ENCODE data around the gene IFNGR2.
A peak's percentile ranks its signal among the peaks of the same experiment; 100 is the strongest.

Gene IFNGR2

GRCh38 chr21:33414068-33414467 is 10.9 kb downstream of the IFNGR2 start:
- ATAC-seq (ENCODE audit: low read depth) = no peak
- no peak for TF ChIP-seq CTCF (IDR thresholded peaks at IDR 0.05; ENCODE audit: poor library complexity, severe bottlenecking)
- Histone ChIP-seq H3K4me3 (ENCODE audit: severe bottlenecking) (no peak overlapping the region), H3K27me3 (ENCODE audit: insufficient read depth, poor library complexity, severe bottlenecking) (no peaks in the 10 kb centered on the region), H3K27ac (ENCODE audit: poor library complexity, severe bottlenecking) (no peak overlapping the region), H3K36me3 (ENCODE audit: low read depth) (peaks cover 70% of the 10 kb centered on the region), H3K4me1 (ENCODE audit: insufficient read depth, poor library complexity, severe bottlenecking) (peaks cover 20% of the 10 kb centered on the region), H3K9me3 (ENCODE audit: severe bottlenecking) (no peaks in the 10 kb centered on the region)
- no peak for DNase-seq (ENCODE audit: low spot score)

- DNase-seq (ENCODE audit: low spot score) (no peak), ATAC-seq (ENCODE audit: low read depth) (no peak)
- no peak for TF ChIP-seq CTCF (IDR thresholded peaks at IDR 0.05; ENCODE audit: poor library complexity, severe bottlenecking)
- no peak overlapping the region for H3K4me3 ChIP-seq (ENCODE audit: severe bottlenecking)
- H3K27me3 ChIP-seq (ENCODE audit: insufficient read depth, poor library complexity, severe bottlenecking) = no peaks in the 10 kb centered on the region
- H3K9me3 ChIP-seq (ENCODE audit: severe bottlenecking) = no peaks in the 10 kb centered on the region
- no peak overlapping the region for H3K27ac ChIP-seq (ENCODE audit: poor library complexity, severe bottlenecking)
- peaks cover 24% of the 10 kb centered on the region for H3K4me1 ChIP-seq (ENCODE audit: insufficient read depth, poor library complexity, severe bottlenecking)
- peaks cover 78% of the 10 kb centered on the region for H3K36me3 ChIP-seq (ENCODE audit: low read depth)
Observed at GRCh38 chr21:33414926-33415325, 11.7 kb downstream of the IFNGR2 start.

- no peak overlapping the region for H3K27ac ChIP-seq (ENCODE audit: poor library complexity, severe bottlenecking)
- no peaks in the 10 kb centered on the region for H3K27me3 ChIP-seq (ENCODE audit: insufficient read depth, poor library complexity, severe bottlenecking)
- no peak for TF ChIP-seq CTCF (IDR thresholded peaks at IDR 0.05; ENCODE audit: poor library complexity, severe bottlenecking)
- ATAC-seq (ENCODE audit: low read depth) (no peak), DNase-seq (ENCODE audit: low spot score) (no peak)
- no peak overlapping the region for H3K4me3 ChIP-seq (ENCODE audit: severe bottlenecking)
- H3K36me3 ChIP-seq (ENCODE audit: low read depth) = peaks cover 89% of the 10 kb centered on the region
- peaks cover 15% of the 10 kb centered on the region for H3K4me1 ChIP-seq (ENCODE audit: insufficient read depth, poor library complexity, severe bottlenecking)
- H3K9me3 ChIP-seq (ENCODE audit: severe bottlenecking) = no peaks in the 10 kb centered on the region
Observed at GRCh38 chr21:33418691-33419090, 15.5 kb downstream of the IFNGR2 start.

- no peak for TF ChIP-seq CTCF (IDR thresholded peaks at IDR 0.05; ENCODE audit: poor library complexity, severe bottlenecking)
- DNase-seq (ENCODE audit: low spot score) = no peak
- no peak overlapping the region for H3K4me3 ChIP-seq (ENCODE audit: severe bottlenecking)
Observed at GRCh38 chr21:33419538-33420123, 16.4 kb downstream of the IFNGR2 start.

GRCh38 chr21:33421713-33422393 is 18.6 kb downstream of the IFNGR2 start:
- TF ChIP-seq CTCF (IDR thresholded peaks at IDR 0.05; ENCODE audit: poor library complexity, severe bottlenecking) = no peak
- no peaks in the 10 kb centered on the region for H3K9me3 ChIP-seq (ENCODE audit: severe bottlenecking)
- H3K27ac ChIP-seq (ENCODE audit: poor library complexity, severe bottlenecking) = no peak overlapping the region
- no peaks in the 10 kb centered on the region for H3K27me3 ChIP-seq (ENCODE audit: insufficient read depth, poor library complexity, severe bottlenecking)
- peaks cover 15% of the 10 kb centered on the region for H3K4me1 ChIP-seq (ENCODE audit: insufficient read depth, poor library complexity, severe bottlenecking)
- no peak overlapping the region for H3K4me3 ChIP-seq (ENCODE audit: severe bottlenecking)
- ATAC-seq (ENCODE audit: low read depth) (no peak), DNase-seq (ENCODE audit: low spot score) (no peak)
- peaks cover 93% of the 10 kb centered on the region for H3K36me3 ChIP-seq (ENCODE audit: low read depth)

More at GRCh38 chr21:33419538-33420123, 16.4 kb downstream of the IFNGR2 start:
- Histone ChIP-seq H3K4me1 (ENCODE audit: insufficient read depth, poor library complexity, severe bottlenecking) (peaks cover 15% of the 10 kb centered on the region), H3K27me3 (ENCODE audit: insufficient read depth, poor library complexity, severe bottlenecking) (no peaks in the 10 kb centered on the region), H3K36me3 (ENCODE audit: low read depth) (peaks cover 89% of the 10 kb centered on the region), H3K27ac (ENCODE audit: poor library complexity, severe bottlenecking) (no peak overlapping the region), H3K9me3 (ENCODE audit: severe bottlenecking) (no peaks in the 10 kb centered on the region)
- ATAC-seq (ENCODE audit: low read depth) = peak; percentile 36; the same call in 2 of the 3 replicates

Data from RWPE2 (cell line).